SK-N-SH treated with all-trans-retinoic acid at 6 μM for 48 hours (cell line): ENCODE measurements around the gene IL17B.

Experiments used
- ATAC-seq: fragments of 200-7000 bp; cut with Tn5 transposase; 3 replicates; pipeline ENCODE4 v1.9.1; 2020; ENCODE audit warnings: mild to moderate bottlenecking, moderate library complexity
- ARNTL ChIP-seq: fragments of 450-650 bp; formaldehyde crosslinking; IDR thresholded peaks from 2 replicates; pipeline ENCODE4 v1.5.0; 2020; ENCODE audit warnings: low read depth, mild to moderate bottlenecking, moderate library complexity, borderline replicate concordance
- CSDC2 ChIP-seq: fragments of 250-450 bp; sonication (Bioruptor Pico); IDR thresholded peaks from 2 replicates; pipeline ENCODE4 v1.5.0; 2020; ENCODE audit warnings: mild to moderate bottlenecking, moderate library complexity
- CSRNP3 ChIP-seq: fragments of 250-450 bp; sonication (Bioruptor Pico); IDR thresholded peaks from 2 replicates; pipeline ENCODE4 v1.5.1; 2021; ENCODE audit warnings: mild to moderate bottlenecking, moderate library complexity
- ESRRG ChIP-seq: fragments of 250-450 bp; sonication (Bioruptor Pico); IDR thresholded peaks from 2 replicates; pipeline ENCODE4 v1.6.1; 2021; ENCODE audit warnings: mild to moderate bottlenecking
- GLIS3 ChIP-seq: fragments of 250-450 bp; sonication (Bioruptor Pico); IDR thresholded peaks from 2 replicates; pipeline ENCODE4 v1.5.0; 2020; ENCODE audit warnings: mild to moderate bottlenecking, moderate library complexity
- OSR1 ChIP-seq: fragments of 250-450 bp; sonication (Bioruptor Pico); IDR thresholded peaks from 2 replicates; pipeline ENCODE4 v1.8.0; 2022; ENCODE audit warnings: moderate library complexity, mild to moderate bottlenecking, inconsistent platforms
- PATZ1 ChIP-seq: fragments of 250-450 bp; sonication (Bioruptor Pico); IDR thresholded peaks from 2 replicates; pipeline ENCODE4 v1.8.0; 2020; ENCODE audit warnings: mild to moderate bottlenecking, moderate library complexity, borderline replicate concordance
- POU6F1 ChIP-seq: fragments of 250-450 bp; sonication (Bioruptor Pico); IDR thresholded peaks from 2 replicates; pipeline ENCODE4 v1.8.0; 2021; ENCODE audit warnings: low read depth, mild to moderate bottlenecking, moderate library complexity, borderline replicate concordance
- PPARA ChIP-seq: fragments of 250-450 bp; sonication (Bioruptor Pico); IDR thresholded peaks from 2 replicates; pipeline ENCODE4 v1.5.0; 2020; ENCODE audit warnings: mild to moderate bottlenecking, borderline replicate concordance
- RARB ChIP-seq: fragments of 250-450 bp; sonication (Bioruptor Pico); IDR thresholded peaks from 2 replicates; pipeline ENCODE4 v1.8.0; 2021; ENCODE audit warnings: mild to moderate bottlenecking, moderate library complexity
- SNAI2 ChIP-seq: fragments of 250-450 bp; sonication (Bioruptor Pico); IDR thresholded peaks from 2 replicates; pipeline ENCODE4 v1.5.0; 2020; ENCODE audit warnings: mild to moderate bottlenecking, moderate library complexity
- TSHZ2 ChIP-seq: fragments of 250-450 bp; sonication (Bioruptor Pico); IDR thresholded peaks from 2 replicates; pipeline ENCODE4 v1.5.0; 2020; ENCODE audit warnings: mild to moderate bottlenecking, moderate library complexity
- ZFP3 ChIP-seq: fragments of 250-450 bp; sonication (Bioruptor Pico); IDR thresholded peaks from 2 replicates; pipeline ENCODE4 v1.5.0; 2020; ENCODE audit warnings: mild to moderate bottlenecking, moderate library complexity
- ZFP30 ChIP-seq: fragments of 450-650 bp; formaldehyde crosslinking; IDR thresholded peaks from 2 replicates; pipeline ENCODE4 v1.5.0; 2022; ENCODE audit warnings: mild to moderate bottlenecking, moderate library complexity
- ZNF565 ChIP-seq: fragments of 450-650 bp; formaldehyde crosslinking; conservative IDR thresholded peaks from 2 replicates; pipeline ENCODE4 v1.5.0; 2020; ENCODE audit warnings: low read depth, mild to moderate bottlenecking, moderate library complexity
- ZNF70 ChIP-seq: fragments of 450-650 bp; formaldehyde crosslinking; IDR thresholded peaks from 2 replicates; pipeline ENCODE4 v1.5.0; 2020; ENCODE audit warnings: mild to moderate bottlenecking, moderate library complexity
- ZNF8 ChIP-seq: fragments of 450-650 bp; formaldehyde crosslinking; IDR thresholded peaks from 2 replicates; pipeline ENCODE4 v1.5.0; 2020; ENCODE audit warnings: mild to moderate bottlenecking, moderate library complexity

IL17B gene

GRCh38 chr5:149414405-149415065 lies 35.4 kb upstream of the IL17B start:
- TF ChIP-seq RARB (no peak), ZFP30 (no peak), ZNF70 (CRISPR knock-in tag) (no peak), CSRNP3 (CRISPR knock-in tag) (no peak)

GRCh38 chr5:149413477-149414210 lies 34.6 kb upstream of the IL17B start:
- TF ChIP-seq RARB = no peak
- TF ChIP-seq SNAI2 (CRISPR knock-in tag) = no peak
- no peak for TF ChIP-seq ZNF565 (CRISPR knock-in tag)
- no peak for TF ChIP-seq GLIS3 (CRISPR knock-in tag)
- TF ChIP-seq TSHZ2 (CRISPR knock-in tag) = no peak
- no peak for TF ChIP-seq POU6F1
- no peak for TF ChIP-seq ZNF70 (CRISPR knock-in tag)
- TF ChIP-seq CSRNP3 (CRISPR knock-in tag) = no peak
- no peak for TF ChIP-seq ZFP3 (CRISPR knock-in tag)
- TF ChIP-seq PPARA (CRISPR knock-in tag) = no peak
- no peak for TF ChIP-seq ZNF8 (CRISPR knock-in tag)
- TF ChIP-seq, all 23 proteins: peak for 0

More at GRCh38 chr5:149414405-149415065, 35.4 kb upstream of the IL17B start:
- peak; percentile 8; the same call in 2 of the 3 replicates for ATAC-seq

GRCh38 chr5:149412783-149413476 lies 33.8 kb upstream of the IL17B start:
- ATAC-seq = no peak
- TF ChIP-seq ZNF8 (CRISPR knock-in tag) = no peak
- TF ChIP-seq ZNF565 (CRISPR knock-in tag) = no peak
- no peak for TF ChIP-seq RARB
- TF ChIP-seq PATZ1 = no peak
- TF ChIP-seq CSDC2 (CRISPR knock-in tag) = no peak
- no peak for TF ChIP-seq ZNF70 (CRISPR knock-in tag)
- TF ChIP-seq ZFP3 (CRISPR knock-in tag) = no peak
- TF ChIP-seq ESRRG (CRISPR knock-in tag) = no peak
- TF ChIP-seq ARNTL (CRISPR knock-in tag) = no peak
- TF ChIP-seq OSR1 (CRISPR knock-in tag) = no peak

More at GRCh38 chr5:149413477-149414210, 34.6 kb upstream of the IL17B start:
- ATAC-seq = no peak
